GM12891 (cell line): Measurements from ENCODE around the gene TRAF3.

Experiments
- POLR2A ChIP-seq: IDR thresholded peaks from 2 replicates; pipeline ENCODE4 v1.6.1; 2011; ENCODE audit warnings: low read depth, low read length, control low read depth
- POLR2AphosphoS5 ChIP-seq: IDR thresholded peaks from 2 replicates; pipeline ENCODE4 v1.6.1; 2011; ENCODE audit warnings: low read depth, low read length, control low read depth
- SPI1 ChIP-seq: IDR thresholded peaks from 2 replicates; pipeline ENCODE4 v1.6.1; 2011; ENCODE audit warnings: low read depth, low read length, control low read depth
- TAF1 ChIP-seq: IDR thresholded peaks from 2 replicates; pipeline ENCODE4 v1.6.1; 2011; ENCODE audit warnings: low read depth, low read length, control low read depth

- TF ChIP-seq POLR2A: no peak
- TF ChIP-seq POLR2AphosphoS5: no peak
- no peak for TF ChIP-seq TAF1
- TF ChIP-seq SPI1: no peak
Observed at GRCh38 chr14:102750376-102750775, 26.9 kb upstream of the TRAF3 start.
